ENCODE measurements around the gene VPS25. TPM values are rescaled to one million over a fixed set of nuclear protein-coding genes. Genes with fewer than 3 reads are reported as not detected.

VPS25 gene
- total RNA-seq, 2 donors from 2014 or later, result 86.9 to 105 TPM

DNA sequence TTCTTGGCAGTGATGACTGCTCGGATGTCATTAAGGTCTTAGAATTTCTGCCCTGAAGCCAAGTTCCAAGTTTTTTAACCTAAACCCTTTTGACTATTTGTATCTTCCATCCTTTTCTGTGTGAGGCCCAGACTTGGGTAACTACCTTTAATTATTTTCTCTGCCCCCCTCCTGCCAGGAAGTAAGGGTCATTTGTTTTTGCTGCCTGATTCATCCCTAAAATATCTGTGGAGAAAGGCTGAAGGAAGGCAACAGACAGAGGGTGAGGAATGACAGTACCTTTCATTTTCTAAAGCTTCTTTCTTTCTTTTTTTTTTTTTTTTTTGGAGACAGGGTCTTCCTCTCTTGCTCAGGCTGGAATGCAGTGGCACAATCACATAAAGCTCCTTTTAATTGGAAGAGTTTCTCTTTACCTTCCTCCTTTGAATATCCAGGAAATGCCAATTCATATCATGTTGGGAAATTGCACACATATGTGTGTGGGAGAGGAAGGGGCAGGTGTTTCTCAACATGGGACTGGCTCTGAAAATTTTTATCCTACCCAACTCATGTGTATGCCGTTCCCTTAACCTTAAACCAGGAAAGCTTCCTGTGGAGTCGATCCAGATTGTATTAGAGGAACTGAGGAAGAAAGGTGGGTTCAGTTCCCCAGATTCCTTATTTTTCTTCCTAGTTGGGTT lies 957 bp downstream of the VPS25 start:
- H3K9ac ChIP-seq (ENCODE audit: low read depth in 2 of 2, low read length in 2 of 2), result peak overlapping the region; percentile 92 to 94
- no peaks in the 10 kb centered on the region for H3K36me3 ChIP-seq
- no peak overlapping the region for H3K27ac ChIP-seq
- DNase-seq, result no peak
- intact Hi-C loops (cut with DNase I), result no loop called here
- peaks cover 6% of the 10 kb centered on the region for H3K4me1 ChIP-seq
- no peaks in the 10 kb centered on the region for H3K27me3 ChIP-seq
- TF ChIP-seq, protein P1, sequence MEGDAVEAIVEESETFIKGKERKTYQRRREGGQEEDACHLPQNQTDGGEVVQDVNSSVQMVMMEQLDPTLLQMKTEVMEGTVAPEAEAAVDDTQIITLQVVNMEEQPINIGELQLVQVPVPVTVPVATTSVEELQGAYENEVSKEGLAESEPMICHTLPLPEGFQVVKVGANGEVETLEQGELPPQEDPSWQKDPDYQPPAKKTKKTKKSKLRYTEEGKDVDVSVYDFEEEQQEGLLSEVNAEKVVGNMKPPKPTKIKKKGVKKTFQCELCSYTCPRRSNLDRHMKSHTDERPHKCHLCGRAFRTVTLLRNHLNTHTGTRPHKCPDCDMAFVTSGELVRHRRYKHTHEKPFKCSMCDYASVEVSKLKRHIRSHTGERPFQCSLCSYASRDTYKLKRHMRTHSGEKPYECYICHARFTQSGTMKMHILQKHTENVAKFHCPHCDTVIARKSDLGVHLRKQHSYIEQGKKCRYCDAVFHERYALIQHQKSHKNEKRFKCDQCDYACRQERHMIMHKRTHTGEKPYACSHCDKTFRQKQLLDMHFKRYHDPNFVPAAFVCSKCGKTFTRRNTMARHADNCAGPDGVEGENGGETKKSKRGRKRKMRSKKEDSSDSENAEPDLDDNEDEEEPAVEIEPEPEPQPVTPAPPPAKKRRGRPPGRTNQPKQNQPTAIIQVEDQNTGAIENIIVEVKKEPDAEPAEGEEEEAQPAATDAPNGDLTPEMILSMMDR (IDR thresholded peaks at IDR 0.05), result no peak
- H3K9me3 ChIP-seq, result no peaks in the 10 kb centered on the region
- H3K4me3 ChIP-seq, result peak overlapping the region; percentile 74

DNA sequence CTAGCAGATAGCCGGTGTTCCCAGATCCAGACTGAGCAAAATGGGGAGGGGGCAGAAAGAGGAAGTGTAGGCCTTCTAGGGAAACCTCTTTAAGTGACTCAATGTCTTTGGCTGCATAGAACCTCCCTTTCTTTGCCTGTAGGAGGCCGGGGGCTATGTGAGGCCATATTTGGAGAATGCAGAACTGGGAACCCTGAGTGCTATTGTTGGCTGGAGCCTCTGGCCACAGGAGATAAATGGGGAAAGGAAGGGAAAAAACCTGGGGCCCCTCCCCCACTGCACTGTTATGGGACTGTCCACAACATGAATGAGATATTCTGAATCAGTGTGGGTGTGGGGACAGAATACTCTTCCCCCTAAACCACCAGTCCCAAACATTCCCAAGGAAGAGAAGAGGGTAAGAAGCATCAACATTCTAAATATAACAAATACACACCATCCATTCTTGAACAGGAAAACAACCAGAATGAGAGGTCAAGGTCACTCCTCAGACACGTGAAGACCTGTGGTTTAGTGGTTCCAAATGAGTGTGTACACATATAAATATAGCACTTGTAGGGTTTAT lies 2.4 kb downstream of the VPS25 start:
- Histone ChIP-seq H3K4me3 (no peak overlapping the region), H3K36me3 (no peaks in the 10 kb centered on the region), H3K4me1 (peaks cover 6% of the 10 kb centered on the region), H3K27me3 (no peaks in the 10 kb centered on the region), H3K9me3 (no peaks in the 10 kb centered on the region), H3K9ac (ENCODE audit: low read depth in 2 of 2, low read length in 2 of 2) (no peak overlapping the region), H3K27ac (no peak overlapping the region)
- no peak for DNase-seq
- intact Hi-C loops (cut with DNase I), result loop anchor here (5.0 kb wide), 1 partner anchor 47 kb away; the partner anchor contains the start of gene BECN1
- TF ChIP-seq, protein P1 (IDR thresholded peaks at IDR 0.05), result no peak

DNA sequence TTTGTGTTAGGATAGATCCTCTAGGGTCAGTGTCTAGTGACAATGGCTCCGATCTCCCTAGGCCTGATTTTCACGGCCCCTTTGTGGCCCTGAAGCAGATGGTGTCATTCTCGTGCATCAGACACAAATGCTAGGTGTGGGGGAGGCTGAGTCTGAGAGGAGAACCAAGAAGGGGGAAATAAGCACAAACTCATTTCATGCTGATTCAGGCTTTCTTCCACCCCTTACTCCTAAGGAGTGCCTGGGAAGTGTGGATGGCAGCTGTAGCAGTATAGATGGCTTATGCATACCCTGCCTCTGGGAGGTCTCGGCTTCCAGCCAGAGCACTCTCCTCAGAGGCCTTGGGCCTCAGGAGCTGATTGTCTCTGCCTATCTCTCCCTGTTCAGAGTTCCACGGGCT lies 5.3 kb downstream of the VPS25 start:
- H3K36me3 ChIP-seq, result no peaks in the 10 kb centered on the region
- H3K4me3 ChIP-seq, result no peak overlapping the region
- TF ChIP-seq, protein P1 (IDR thresholded peaks at IDR 0.05), result no peak
- no peak for DNase-seq
- H3K9ac ChIP-seq (ENCODE audit: low read depth in 2 of 2, low read length in 2 of 2), result peak overlapping the region in 1 of 2 donors; percentile 83
- peaks cover 6% of the 10 kb centered on the region for H3K4me1 ChIP-seq
- no peaks in the 10 kb centered on the region for H3K27me3 ChIP-seq
- intact Hi-C loops (cut with DNase I), result loop anchor here (5.0 kb wide), 1 partner anchor 44 kb away; the partner anchor contains the start of gene BECN1
- no peaks in the 10 kb centered on the region for H3K9me3 ChIP-seq
- H3K27ac ChIP-seq, result peak overlapping the region; percentile 88

DNA sequence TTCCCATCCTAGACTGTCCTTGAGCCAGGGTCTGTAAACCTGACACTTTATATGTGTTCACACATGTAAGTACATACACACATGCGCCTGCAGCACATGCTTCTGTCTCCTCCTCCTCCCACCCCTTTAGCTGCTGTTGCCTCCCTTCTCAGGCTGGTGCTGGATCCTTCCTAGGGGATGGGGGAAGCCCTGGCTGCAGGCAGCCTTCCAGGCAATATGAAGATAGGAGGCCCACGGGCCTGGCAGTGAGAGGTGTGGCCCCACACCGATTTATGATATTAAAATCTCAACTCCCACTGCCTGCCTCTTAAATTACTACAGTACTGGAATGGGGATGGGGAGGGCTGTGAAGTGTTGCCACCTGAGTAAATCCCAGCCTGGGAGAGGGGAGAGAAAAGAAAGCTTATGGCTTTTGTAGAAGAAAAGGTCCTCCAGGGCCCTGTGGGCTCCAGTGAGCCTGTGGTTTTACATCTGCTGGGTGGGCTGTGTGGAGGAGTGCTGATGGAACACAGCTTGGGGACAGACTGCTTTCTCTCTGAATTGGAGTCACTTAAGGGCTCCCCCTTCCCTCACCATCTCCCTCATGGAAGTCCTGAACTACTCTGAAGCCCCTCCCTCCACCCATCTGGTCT lies 6.2 kb downstream of the VPS25 start:
- no peaks in the 10 kb centered on the region for H3K36me3 ChIP-seq
- H3K9ac ChIP-seq (ENCODE audit: low read depth in 2 of 2, low read length in 2 of 2), result peak overlapping the region in 1 of 2 donors; percentile 83
- intact Hi-C loops (cut with DNase I), result loop anchor here (5.0 kb wide), 1 partner anchor 43 kb away; the partner anchor contains the start of gene BECN1
- TF ChIP-seq, protein P1 (IDR thresholded peaks at IDR 0.05), result no peak
- peaks cover 6% of the 10 kb centered on the region for H3K27me3 ChIP-seq
- H3K4me3 ChIP-seq, result no peak overlapping the region
- DNase-seq, result peak; percentile 55
- H3K4me1 ChIP-seq, result peaks cover under 1% of the 10 kb centered on the region
- H3K27ac ChIP-seq, result peak overlapping the region; percentile 88
- no peaks in the 10 kb centered on the region for H3K9me3 ChIP-seq

DNA sequence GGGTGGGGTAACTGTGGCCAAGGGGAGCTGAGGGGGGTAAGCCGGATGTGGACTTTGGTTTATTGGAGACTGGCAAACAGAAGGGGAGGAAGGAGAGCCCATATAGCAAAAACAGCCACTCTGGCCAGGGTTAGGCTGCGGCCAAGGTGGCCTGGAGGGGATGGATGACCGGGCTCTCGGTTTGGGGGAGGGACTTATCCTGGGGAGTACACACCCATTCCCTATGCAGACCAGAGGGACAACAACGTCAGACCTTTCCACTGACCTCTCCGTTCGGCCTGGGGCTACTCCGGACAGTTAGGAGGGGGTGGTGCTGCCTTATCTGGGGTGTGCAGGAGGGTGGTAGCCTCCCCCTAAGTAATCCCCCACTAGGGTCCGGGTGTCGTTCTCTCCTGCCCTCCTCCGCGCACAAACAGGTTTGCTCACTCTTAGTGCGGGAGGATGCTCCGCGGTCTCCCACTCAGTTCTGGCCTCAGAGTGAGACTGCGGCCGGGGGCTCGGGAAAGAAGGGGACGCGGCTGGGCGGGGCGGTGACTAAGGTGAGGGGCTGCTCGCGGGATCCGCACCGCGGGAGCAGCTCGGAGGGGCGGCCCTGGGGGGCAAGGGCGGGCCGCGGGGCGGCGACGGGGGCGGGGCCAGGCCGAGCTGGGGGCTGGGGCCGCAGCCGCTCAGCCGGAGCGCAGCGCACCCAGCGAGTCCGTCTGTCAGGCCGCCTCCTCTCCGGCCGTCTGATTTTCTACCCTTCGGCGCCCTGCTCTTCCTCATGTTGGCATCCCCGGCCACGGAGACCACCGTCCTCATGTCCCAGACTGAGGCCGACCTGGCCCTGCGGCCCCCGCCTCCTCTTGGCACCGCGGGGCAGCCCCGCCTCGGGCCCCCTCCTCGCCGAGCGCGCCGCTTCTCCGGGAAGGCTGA lies 6.9 kb downstream of the VPS25 start, which contains the start of gene WNK4:
WNK4 (plus strand) TSS at position 675 of the 915 bp plus-strand sequence; CDS start at position 764, 89 bp downstream.
- Histone ChIP-seq H3K4me1 (no peaks in the 10 kb centered on the region), H3K27me3 (peaks cover 6% of the 10 kb centered on the region), H3K9me3 (no peaks in the 10 kb centered on the region), H3K9ac (ENCODE audit: low read depth in 2 of 2, low read length in 2 of 2) (peak within 1 kb of the TSS; percentile 77 to 83), H3K4me3 (peak within 1 kb of the TSS; percentile 48), H3K36me3 (no peaks in the 10 kb centered on the region), H3K27ac (peak within 1 kb of the TSS; percentile 88)
- intact Hi-C loops (cut with DNase I), result loop anchor here (5.0 kb wide), 1 partner anchor 42 kb away; the partner anchor contains the start of gene BECN1
- TF ChIP-seq, protein P1 (IDR thresholded peaks at IDR 0.05), result no peak
- DNase-seq, result peak; percentile 89
